ENCODE measurements around the gene NEUROD4. TPM values are rescaled to one million over a fixed set of nuclear protein-coding genes. Genes with fewer than 3 reads are reported as not detected.
A peak's percentile ranks its signal among the peaks of the same experiment; 100 is the strongest.
"Not testable (repeated sequence)": the region's sequence is repeated elsewhere in the genome, so short reads cannot be mapped to it uniquely, and the experiment has no call there.

NEUROD4 gene
- total RNA-seq, 1 donor from 2014 or later, result not detected

GRCh38 chr12:54977155-54977554 is 42.6 kb upstream of the NEUROD4 start:
- TF ChIP-seq CTCF (IDR thresholded peaks at IDR 0.05; ENCODE audit: insufficient read depth, low read length, poor library complexity, severe bottlenecking), result no peak
- H3K36me3 ChIP-seq (ENCODE audit: control insufficient read depth, insufficient read depth, low read length), result no peaks in the 10 kb centered on the region
- H3K4me3 ChIP-seq (ENCODE audit: low read depth, low read length), result no peak overlapping the region
- no peaks in the 10 kb centered on the region for H3K27me3 ChIP-seq (ENCODE audit: control insufficient read depth, insufficient read depth, low read length)
- DNase-seq (ENCODE audit: low read depth), result peak; percentile 44

GRCh38 chr12:54977857-54978256 is 41.9 kb upstream of the NEUROD4 start:
- Histone ChIP-seq H3K27me3 (ENCODE audit: control insufficient read depth, insufficient read depth, low read length) (no peaks in the 10 kb centered on the region), H3K4me3 (ENCODE audit: low read depth, low read length) (no peak overlapping the region), H3K36me3 (ENCODE audit: control insufficient read depth, insufficient read depth, low read length) (no peaks in the 10 kb centered on the region)
- no peak for DNase-seq (ENCODE audit: low read depth)
- TF ChIP-seq CTCF (IDR thresholded peaks at IDR 0.05; ENCODE audit: insufficient read depth, low read length, poor library complexity, severe bottlenecking), result no peak

GRCh38 chr12:54980341-54980740 is 39.4 kb upstream of the NEUROD4 start:
- no peak for DNase-seq (ENCODE audit: low read depth)
- Histone ChIP-seq H3K4me3 (ENCODE audit: low read depth, low read length) (no peak overlapping the region), H3K36me3 (ENCODE audit: control insufficient read depth, insufficient read depth, low read length) (no peaks in the 10 kb centered on the region), H3K27me3 (ENCODE audit: control insufficient read depth, insufficient read depth, low read length) (no peaks in the 10 kb centered on the region)
- TF ChIP-seq CTCF (IDR thresholded peaks at IDR 0.05; ENCODE audit: insufficient read depth, low read length, poor library complexity, severe bottlenecking), result no peak

GRCh38 chr12:54981796-54982195 is 38.0 kb upstream of the NEUROD4 start:
- no peak for DNase-seq (ENCODE audit: low read depth)
- no peak for TF ChIP-seq CTCF (IDR thresholded peaks at IDR 0.05; ENCODE audit: insufficient read depth, low read length, poor library complexity, severe bottlenecking)
- Histone ChIP-seq H3K36me3 (ENCODE audit: control insufficient read depth, insufficient read depth, low read length) (no peaks in the 10 kb centered on the region), H3K4me3 (ENCODE audit: low read depth, low read length) (no peak overlapping the region), H3K27me3 (ENCODE audit: control insufficient read depth, insufficient read depth, low read length) (no peaks in the 10 kb centered on the region)

- DNase-seq (ENCODE audit: low read depth), result no peak
- Histone ChIP-seq H3K27me3 (ENCODE audit: control insufficient read depth, insufficient read depth, low read length) (no peaks in the 10 kb centered on the region), H3K4me3 (ENCODE audit: low read depth, low read length) (no peak overlapping the region), H3K36me3 (ENCODE audit: control insufficient read depth, insufficient read depth, low read length) (no peaks in the 10 kb centered on the region)
- TF ChIP-seq CTCF (IDR thresholded peaks at IDR 0.05; ENCODE audit: insufficient read depth, low read length, poor library complexity, severe bottlenecking), result no peak
Observed at GRCh38 chr12:54983536-54984101, 36.2 kb upstream of the NEUROD4 start.

GRCh38 chr12:54984658-54985376 is 35.0 kb upstream of the NEUROD4 start, which contains the start of gene TESPA1:
TSS of gene TESPA1 (minus strand) at chr12:54984762. CDS start at chr12:54974562, 10,200 bp downstream.
- Histone ChIP-seq H3K4me3 (ENCODE audit: low read depth, low read length) (no peak within 1 kb of the TSS), H3K27me3 (ENCODE audit: control insufficient read depth, insufficient read depth, low read length) (no peaks in the 10 kb centered on the region), H3K36me3 (ENCODE audit: control insufficient read depth, insufficient read depth, low read length) (no peaks in the 10 kb centered on the region)
- TF ChIP-seq CTCF (IDR thresholded peaks at IDR 0.05; ENCODE audit: insufficient read depth, low read length, poor library complexity, severe bottlenecking), result no peak
- DNase-seq (ENCODE audit: low read depth), result no peak

- H3K36me3 ChIP-seq (ENCODE audit: control insufficient read depth, insufficient read depth, low read length); DNase-seq (ENCODE audit: low read depth); H3K27me3 ChIP-seq (ENCODE audit: control insufficient read depth, insufficient read depth, low read length); H3K4me3 ChIP-seq (ENCODE audit: low read depth, low read length): not testable (repeated sequence)
Observed at GRCh38 chr12:54986773-54987172, 33.0 kb upstream of the NEUROD4 start.
